HEK293T (cell line): ENCODE data around the gene BAIAP2.

ENCODE experiments used
- CTCF ChIA-PET: fragments of 350-600 bp; formaldehyde crosslinking; extraction: SDS; loops from one replicate; lab custom pipeline; 2021; ENCODE audit warnings: antibody characterized with exemption, inconsistent platforms; lab: Yijun Ruan, JAX
- POLR2A ChIA-PET: fragments of 350-600 bp; formaldehyde crosslinking; extraction: SDS; loops from one replicate; lab custom pipeline; 2020; ENCODE audit warnings: antibody characterized with exemption, inconsistent platforms; lab: Yijun Ruan, JAX
- DNase-seq: peaks from one replicate; pipeline ENCODE4 v3.0.0; 2012; ENCODE audit warnings: mixed read lengths; ENCODE audit errors: extremely low spot score
- ARNT ChIP-seq: fragments of 450-650 bp; IDR thresholded peaks from 2 replicates; pipeline ENCODE4 v1.6.1; 2017; ENCODE audit warnings: mild to moderate bottlenecking
- BHLHE40 ChIP-seq: fragments of 450-650 bp; IDR thresholded peaks from 2 replicates; pipeline ENCODE4 v1.6.1; 2016; ENCODE audit warnings: mild to moderate bottlenecking, moderate library complexity, borderline replicate concordance
- CTBP1 ChIP-seq: fragments of 450-650 bp; IDR thresholded peaks from 2 replicates; pipeline ENCODE4 v1.6.1; 2016; ENCODE audit warnings: borderline replicate concordance
- ELF4 ChIP-seq: fragments of 450-650 bp; IDR thresholded peaks from 2 replicates; pipeline ENCODE4 v1.6.1; 2017; ENCODE audit warnings: antibody characterized with exemption
- FOXA1 ChIP-seq: fragments of 450-650 bp; IDR thresholded peaks from 2 replicates; pipeline ENCODE4 v1.6.1; 2016; ENCODE audit warnings: mild to moderate bottlenecking
- FOXK2 ChIP-seq: fragments of 450-650 bp; IDR thresholded peaks from 2 replicates; pipeline ENCODE4 v1.6.1; 2016; ENCODE audit warnings: mild to moderate bottlenecking
- FOXM1 ChIP-seq: fragments of 450-650 bp; IDR thresholded peaks from 2 replicates; pipeline ENCODE4 v1.6.1; 2017; ENCODE audit warnings: mild to moderate bottlenecking, borderline replicate concordance
- HDGF ChIP-seq: fragments of 450-650 bp; IDR thresholded peaks from 2 replicates; pipeline ENCODE4 v1.6.1; 2017; ENCODE audit warnings: antibody characterized with exemption, borderline replicate concordance
- L3MBTL2 ChIP-seq: fragments of 450-650 bp; conservative IDR thresholded peaks from 2 replicates; pipeline ENCODE4 v1.6.1; 2016; ENCODE audit warnings: mild to moderate bottlenecking
- LEF1 ChIP-seq: fragments of 450-650 bp; IDR thresholded peaks from 2 replicates; pipeline ENCODE4 v1.6.1; 2017; ENCODE audit warnings: mild to moderate bottlenecking, borderline replicate concordance
- NFRKB ChIP-seq: fragments of 450-650 bp; IDR thresholded peaks from 2 replicates; pipeline ENCODE4 v1.6.1; 2016; ENCODE audit warnings: mild to moderate bottlenecking, moderate library complexity
- PKNOX1 ChIP-seq: fragments of 450-650 bp; IDR thresholded peaks from 2 replicates; pipeline ENCODE4 v1.6.1; 2016
- SP1 ChIP-seq: fragments of 450-650 bp; IDR thresholded peaks from 2 replicates; pipeline ENCODE4 v1.6.1; 2017
- SUZ12 ChIP-seq: fragments of 450-650 bp; IDR thresholded peaks from 2 replicates; pipeline ENCODE4 v1.6.1; 2016; ENCODE audit warnings: mild to moderate bottlenecking
- TARDBP ChIP-seq: fragments of 450-650 bp; IDR thresholded peaks from 2 replicates; pipeline ENCODE4 v1.6.1; 2016
- ZNF384 ChIP-seq: fragments of 450-650 bp; IDR thresholded peaks from 2 replicates; pipeline ENCODE4 v1.6.1; 2016

BAIAP2 gene

GRCh38 chr17:81043319-81043724, 8.4 kb downstream of the BAIAP2 start:
- POLR2A ChIA-PET, result no interaction called here
- no peak for DNase-seq
- TF ChIP-seq NFRKB, result no peak
- TF ChIP-seq ELF4, result no peak
- no peak for TF ChIP-seq FOXM1
- TF ChIP-seq PKNOX1, result no peak
- TF ChIP-seq CTBP1, result no peak
- CTCF ChIA-PET, result no interaction called here

- POLR2A ChIA-PET, result interaction anchor here (1.2 kb wide), 1 partner anchor 23 kb away, joined by 3 read pairs; no protein-coding TSS in a partner anchor
- no peak for TF ChIP-seq L3MBTL2
- TF ChIP-seq ELF4, result no peak
- no peak for DNase-seq
- CTCF ChIA-PET, result no interaction called here
Observed at GRCh38 chr17:81043725-81044427, 8.9 kb downstream of the BAIAP2 start.

- POLR2A ChIA-PET, result interaction anchor here (1.2 kb wide), 1 partner anchor 24 kb away, joined by 3 read pairs; no protein-coding TSS in a partner anchor
- CTCF ChIA-PET, result no interaction called here
- DNase-seq, result no peak
- TF ChIP-seq FOXM1 (no peak), HDGF (no peak), SP1 (no peak), SUZ12 (no peak), FOXK2 (no peak), ZNF384 (no peak), LEF1 (no peak), CTBP1 (no peak), ELF4 (no peak), BHLHE40 (no peak), NFRKB (no peak), TARDBP (no peak), ARNT (no peak), PKNOX1 (no peak), FOXA1 (no peak), L3MBTL2 (no peak)
Observed at GRCh38 chr17:81044428-81044763, 9.4 kb downstream of the BAIAP2 start.

- ChIA-PET CTCF (no interaction called here), POLR2A (interaction anchor here (1.2 kb wide), 1 partner anchor 25 kb away, joined by 3 read pairs; no protein-coding TSS in a partner anchor)
- no peak for DNase-seq
- TF ChIP-seq CTBP1, result no peak
- TF ChIP-seq ZNF384, result no peak
- no peak for TF ChIP-seq NFRKB
- TF ChIP-seq FOXK2, result no peak
- no peak for TF ChIP-seq FOXA1
- no peak for TF ChIP-seq BHLHE40
- no peak for TF ChIP-seq ELF4
- TF ChIP-seq ARNT, result no peak
- TF ChIP-seq TARDBP, result no peak
- no peak for TF ChIP-seq HDGF
- TF ChIP-seq FOXM1, result no peak
- TF ChIP-seq SUZ12, result no peak
- no peak for TF ChIP-seq L3MBTL2
- no peak for TF ChIP-seq PKNOX1
- TF ChIP-seq LEF1, result no peak
- TF ChIP-seq SP1, result no peak
Observed at GRCh38 chr17:81044764-81045589, 10.0 kb downstream of the BAIAP2 start.

GRCh38 chr17:81045590-81046095, 10.7 kb downstream of the BAIAP2 start:
- TF ChIP-seq ZNF384 (no peak), ARNT (no peak), FOXK2 (no peak), HDGF (no peak), SP1 (no peak), L3MBTL2 (no peak), FOXA1 (no peak)
- ChIA-PET POLR2A (no interaction called here), CTCF (no interaction called here)
- DNase-seq, result no peak

GRCh38 chr17:81046132-81046769, 11.3 kb downstream of the BAIAP2 start:
- ChIA-PET POLR2A (no interaction called here), CTCF (no interaction called here)
- DNase-seq, result no peak
- no peak for TF ChIP-seq LEF1
- no peak for TF ChIP-seq L3MBTL2
- no peak for TF ChIP-seq ZNF384
- TF ChIP-seq FOXK2, result no peak
- TF ChIP-seq NFRKB, result no peak
- TF ChIP-seq ELF4, result no peak
- no peak for TF ChIP-seq FOXA1
- TF ChIP-seq HDGF, result no peak
- no peak for TF ChIP-seq TARDBP
- no peak for TF ChIP-seq BHLHE40
- no peak for TF ChIP-seq CTBP1
- no peak for TF ChIP-seq SP1
- no peak for TF ChIP-seq FOXM1
- no peak for TF ChIP-seq PKNOX1
- TF ChIP-seq ARNT, result no peak
- no peak for TF ChIP-seq SUZ12
